Measurements from ENCODE around the gene KL. TPM values are rescaled to one million over a fixed set of nuclear protein-coding genes. Genes with fewer than 3 reads are reported as not detected.

Gene KL
- polyA plus RNA-seq, 1 donor (not counting 4 experiments of a cell fraction or from before 2014, with no cell fraction given): not detected

- no peaks in the 10 kb centered on the region for H3K4me1 ChIP-seq (ENCODE audit: control insufficient read depth, extremely low read depth, insufficient read depth, low read length)
- no peak overlapping the region for H3K4me3 ChIP-seq (ENCODE audit: control insufficient read depth in 2 of 3, extremely low read depth in 1 of 3, insufficient read depth in 2 of 3, low read depth in 1 of 3, low read length in 3 of 3)
- H3K9ac ChIP-seq (ENCODE audit: control insufficient read depth, extremely low read depth, insufficient read depth, low read length): no peak overlapping the region
- H3K27me3 ChIP-seq (ENCODE audit: control insufficient read depth, extremely low read depth, insufficient read depth, low read length): peaks cover 3% of the 10 kb centered on the region
- H2AFZ ChIP-seq (ENCODE audit: control insufficient read depth, low read length): no peak overlapping the region
- H3K27ac ChIP-seq (ENCODE audit: control insufficient read depth, insufficient read depth, low read length): no peak overlapping the region
- no peaks in the 10 kb centered on the region for H4K20me1 ChIP-seq (ENCODE audit: control insufficient read depth, extremely low read depth, insufficient read depth, low read length)
- H3K36me3 ChIP-seq (ENCODE audit: control insufficient read depth in 2 of 2, extremely low read depth in 1 of 2, insufficient read depth in 2 of 2, low read length in 2 of 2): no peaks in the 10 kb centered on the region
- no peak overlapping the region for H3K4me2 ChIP-seq (ENCODE audit: control insufficient read depth, extremely low read depth, insufficient read depth, low read depth, low read length)
- TF ChIP-seq EZH2 (IDR thresholded peaks at IDR 0.05; ENCODE audit: low read length): no peak
- no peaks in the 10 kb centered on the region for H3K79me2 ChIP-seq (ENCODE audit: control insufficient read depth, insufficient read depth, low read length)
- DNase-seq (ENCODE audit: low read depth, low spot score): no peak
- no peaks in the 10 kb centered on the region for H3K9me3 ChIP-seq (ENCODE audit: control insufficient read depth, low read depth, low read length)
- FAIRE-seq: no peak
- dilution Hi-C loops (cut with MboI; ENCODE audit: extremely low pct_ligation_motif_present, low sequenced_read_pairs): no loop called here
- H3K9me1 ChIP-seq (ENCODE audit: control insufficient read depth, extremely low read depth, insufficient read depth, low read length): no peaks in the 10 kb centered on the region
These were observed 75.2 kb downstream of the KL start for GRCh38 chr13:33091415-33091774.

GRCh38 chr13:33092073-33092987 is 76.1 kb downstream of the KL start:
- dilution Hi-C loops (cut with MboI; ENCODE audit: extremely low pct_ligation_motif_present, low sequenced_read_pairs): no loop called here
- FAIRE-seq: no peak
- no peaks in the 10 kb centered on the region for H3K9me1 ChIP-seq (ENCODE audit: control insufficient read depth, extremely low read depth, insufficient read depth, low read length)

More at GRCh38 chr13:33092073-33092987, 76.1 kb downstream of the KL start:
- no peak for DNase-seq (ENCODE audit: low read depth, low spot score)
- TF ChIP-seq EZH2 (IDR thresholded peaks at IDR 0.05; ENCODE audit: low read length) (no peak), CTCF (optimal IDR thresholded peaks at IDR 0.05 in 1 of 3, IDR thresholded peaks at IDR 0.05 in 1 of 3, conservative IDR thresholded peaks at IDR 0.05 in 1 of 3; ENCODE audit: extremely low read depth in 1 of 3, insufficient read depth in 2 of 3, low read length in 3 of 3) (no peak)
- H3K4me1 ChIP-seq (ENCODE audit: control insufficient read depth, extremely low read depth, insufficient read depth, low read length): no peaks in the 10 kb centered on the region
- H3K27ac ChIP-seq (ENCODE audit: control insufficient read depth, insufficient read depth, low read length): no peak overlapping the region
- no peaks in the 10 kb centered on the region for H3K36me3 ChIP-seq (ENCODE audit: control insufficient read depth in 2 of 2, extremely low read depth in 1 of 2, insufficient read depth in 2 of 2, low read length in 2 of 2)
- H3K27me3 ChIP-seq (ENCODE audit: control insufficient read depth, extremely low read depth, insufficient read depth, low read length): no peaks in the 10 kb centered on the region
- H3K79me2 ChIP-seq (ENCODE audit: control insufficient read depth, insufficient read depth, low read length): no peaks in the 10 kb centered on the region
- no peak overlapping the region for H3K9ac ChIP-seq (ENCODE audit: control insufficient read depth, extremely low read depth, insufficient read depth, low read length)
- no peaks in the 10 kb centered on the region for H4K20me1 ChIP-seq (ENCODE audit: control insufficient read depth, extremely low read depth, insufficient read depth, low read length)
- no peak overlapping the region for H2AFZ ChIP-seq (ENCODE audit: control insufficient read depth, low read length)
- no peak overlapping the region for H3K4me2 ChIP-seq (ENCODE audit: control insufficient read depth, extremely low read depth, insufficient read depth, low read depth, low read length)
- H3K4me3 ChIP-seq (ENCODE audit: control insufficient read depth in 2 of 3, extremely low read depth in 1 of 3, insufficient read depth in 2 of 3, low read depth in 1 of 3, low read length in 3 of 3): no peak overlapping the region
- no peaks in the 10 kb centered on the region for H3K9me3 ChIP-seq (ENCODE audit: control insufficient read depth, low read depth, low read length)
